Measurements from ENCODE around the gene EEF1AKMT3.

DNA sequence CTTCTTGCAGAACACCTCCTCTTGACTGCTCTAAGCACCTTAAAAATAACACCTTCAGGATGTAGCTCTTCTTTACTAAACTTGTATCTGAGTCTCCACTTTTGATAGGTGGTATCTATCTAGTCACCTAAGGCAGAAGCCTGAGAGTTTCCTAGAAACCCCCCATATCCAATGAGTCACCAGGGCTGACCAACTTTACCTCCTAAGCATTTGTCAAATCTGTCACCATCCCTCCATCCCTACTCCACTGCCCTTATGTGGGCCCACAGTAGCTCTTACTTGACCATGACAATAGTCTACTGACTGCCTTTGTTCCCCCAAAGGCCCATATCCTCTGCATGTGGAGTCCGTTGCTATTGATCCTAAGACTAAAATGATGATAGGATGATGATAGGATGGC is 30.2 kb downstream of the EEF1AKMT3 start:
- TF ChIP-seq, protein P1, sequence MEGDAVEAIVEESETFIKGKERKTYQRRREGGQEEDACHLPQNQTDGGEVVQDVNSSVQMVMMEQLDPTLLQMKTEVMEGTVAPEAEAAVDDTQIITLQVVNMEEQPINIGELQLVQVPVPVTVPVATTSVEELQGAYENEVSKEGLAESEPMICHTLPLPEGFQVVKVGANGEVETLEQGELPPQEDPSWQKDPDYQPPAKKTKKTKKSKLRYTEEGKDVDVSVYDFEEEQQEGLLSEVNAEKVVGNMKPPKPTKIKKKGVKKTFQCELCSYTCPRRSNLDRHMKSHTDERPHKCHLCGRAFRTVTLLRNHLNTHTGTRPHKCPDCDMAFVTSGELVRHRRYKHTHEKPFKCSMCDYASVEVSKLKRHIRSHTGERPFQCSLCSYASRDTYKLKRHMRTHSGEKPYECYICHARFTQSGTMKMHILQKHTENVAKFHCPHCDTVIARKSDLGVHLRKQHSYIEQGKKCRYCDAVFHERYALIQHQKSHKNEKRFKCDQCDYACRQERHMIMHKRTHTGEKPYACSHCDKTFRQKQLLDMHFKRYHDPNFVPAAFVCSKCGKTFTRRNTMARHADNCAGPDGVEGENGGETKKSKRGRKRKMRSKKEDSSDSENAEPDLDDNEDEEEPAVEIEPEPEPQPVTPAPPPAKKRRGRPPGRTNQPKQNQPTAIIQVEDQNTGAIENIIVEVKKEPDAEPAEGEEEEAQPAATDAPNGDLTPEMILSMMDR (conservative IDR thresholded peaks at IDR 0.05) = no peak
- TF ChIP-seq ZFX (IDR thresholded peaks at IDR 0.05) = no peak
